HFF-Myc (cell line): ENCODE results near the gene SMYD4.

Source experiments
- DNase-seq: peaks from one replicate; pipeline ENCODE4 v3.0.0-alpha.2; 2011; ENCODE audit warnings: low read depth; ENCODE audit errors: extremely low read depth
- H3K4me3 ChIP-seq: replicated peaks from 2 replicates; pipeline ENCODE4 v1.5.1; 2011; ENCODE audit warnings: low read depth, mild to moderate bottlenecking, control low read depth, low read length
- TF ChIP-seq, protein P1 (sequence below): IDR thresholded peaks from 2 replicates; pipeline ENCODE4 v1.5.1; 2012; ENCODE audit warnings: mild to moderate bottlenecking, low read depth, low read length, control low read depth; ENCODE audit errors: missing control alignments

The SMYD4 gene

GRCh38 chr17:1764284-1764683, 65.4 kb downstream of the SMYD4 start:
- TF ChIP-seq, protein P1, sequence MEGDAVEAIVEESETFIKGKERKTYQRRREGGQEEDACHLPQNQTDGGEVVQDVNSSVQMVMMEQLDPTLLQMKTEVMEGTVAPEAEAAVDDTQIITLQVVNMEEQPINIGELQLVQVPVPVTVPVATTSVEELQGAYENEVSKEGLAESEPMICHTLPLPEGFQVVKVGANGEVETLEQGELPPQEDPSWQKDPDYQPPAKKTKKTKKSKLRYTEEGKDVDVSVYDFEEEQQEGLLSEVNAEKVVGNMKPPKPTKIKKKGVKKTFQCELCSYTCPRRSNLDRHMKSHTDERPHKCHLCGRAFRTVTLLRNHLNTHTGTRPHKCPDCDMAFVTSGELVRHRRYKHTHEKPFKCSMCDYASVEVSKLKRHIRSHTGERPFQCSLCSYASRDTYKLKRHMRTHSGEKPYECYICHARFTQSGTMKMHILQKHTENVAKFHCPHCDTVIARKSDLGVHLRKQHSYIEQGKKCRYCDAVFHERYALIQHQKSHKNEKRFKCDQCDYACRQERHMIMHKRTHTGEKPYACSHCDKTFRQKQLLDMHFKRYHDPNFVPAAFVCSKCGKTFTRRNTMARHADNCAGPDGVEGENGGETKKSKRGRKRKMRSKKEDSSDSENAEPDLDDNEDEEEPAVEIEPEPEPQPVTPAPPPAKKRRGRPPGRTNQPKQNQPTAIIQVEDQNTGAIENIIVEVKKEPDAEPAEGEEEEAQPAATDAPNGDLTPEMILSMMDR = no peak
- peak; percentile 80 for DNase-seq
- peak overlapping the region; percentile 83 for H3K4me3 ChIP-seq

DNA sequence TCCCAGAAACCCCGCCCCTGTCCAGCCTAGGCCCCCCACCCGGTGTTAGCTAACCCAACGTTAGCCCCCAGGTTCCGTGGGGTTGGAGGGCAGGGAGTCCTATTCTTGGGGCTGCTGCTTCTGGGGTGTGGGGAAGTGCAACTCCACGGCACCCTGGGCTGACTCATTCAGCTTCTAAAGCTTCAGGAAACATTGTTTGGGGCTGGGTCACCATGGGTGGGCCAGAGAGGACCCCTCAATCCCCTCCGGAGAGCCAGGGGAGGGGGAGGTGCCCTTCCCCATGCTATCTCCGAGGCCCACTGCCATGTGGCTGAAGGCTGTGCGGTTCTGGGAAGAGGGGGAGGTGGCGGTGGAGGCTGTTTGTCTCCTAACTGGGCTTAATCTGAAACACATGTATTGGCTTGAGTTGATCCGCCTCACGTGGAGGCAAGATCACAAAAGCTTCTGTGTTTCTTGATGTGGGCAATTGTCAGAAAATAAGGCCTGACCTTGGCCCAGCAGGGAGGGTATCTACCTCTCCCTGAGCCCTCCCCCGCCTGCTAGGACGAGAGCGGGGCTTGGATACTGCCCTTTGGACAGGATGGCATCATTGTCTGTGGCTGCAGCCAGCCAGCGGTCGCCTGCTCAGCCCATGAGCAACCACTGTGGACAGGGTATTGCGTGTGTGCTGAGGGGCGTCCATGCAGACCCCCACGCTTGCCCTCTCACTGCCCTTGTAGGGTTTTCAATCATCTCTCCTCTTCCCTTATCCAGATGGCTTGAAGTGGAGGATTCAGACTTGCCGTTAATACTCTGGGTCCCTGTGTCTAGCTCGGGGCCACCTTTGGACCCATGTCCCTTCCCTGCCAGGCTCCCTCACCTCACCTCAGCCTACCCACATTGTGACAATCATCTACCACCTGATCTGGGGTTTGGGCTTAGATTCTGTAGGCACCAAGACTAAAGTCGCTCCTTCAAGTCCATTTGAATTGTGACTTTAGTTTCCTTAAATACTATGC, 66.5 kb downstream of the SMYD4 start:
- TF ChIP-seq, protein P1 = no peak
- peak overlapping the region; percentile 83 for H3K4me3 ChIP-seq
- DNase-seq = peak; percentile 84

GRCh38 chr17:1762233-1762900, 67.3 kb downstream of the SMYD4 start:
- peak overlapping the region; percentile 83 for H3K4me3 ChIP-seq
- TF ChIP-seq, protein P1 = no peak
- DNase-seq = peak; percentile 56

GRCh38 chr17:1759529-1759928, 70.2 kb downstream of the SMYD4 start:
- TF ChIP-seq, protein P1 = no peak
- H3K4me3 ChIP-seq = no peak overlapping the region
- no peak for DNase-seq

DNA sequence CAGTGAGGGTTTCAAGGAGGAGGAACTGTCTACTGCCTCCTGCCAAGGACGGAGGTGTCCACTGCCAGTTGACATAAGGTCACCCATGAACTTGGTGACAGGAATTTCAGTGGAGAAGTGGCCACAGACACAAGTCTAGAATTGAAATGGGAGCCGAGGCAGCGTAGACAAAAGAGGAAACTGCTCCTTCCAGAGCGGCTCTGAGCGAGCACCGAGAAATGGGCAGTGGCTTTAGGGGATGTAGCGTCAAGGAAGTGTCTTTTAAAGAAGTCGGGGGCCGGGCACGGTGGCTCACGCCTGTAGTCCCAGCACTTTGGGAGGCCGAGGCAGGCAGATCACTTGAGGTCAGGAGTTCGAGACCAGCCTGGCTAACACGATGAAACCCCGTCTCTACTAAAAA, 70.9 kb downstream of the SMYD4 start:
- TF ChIP-seq, protein P1 = no peak
- no peak overlapping the region for H3K4me3 ChIP-seq
- DNase-seq = no peak

- TF ChIP-seq, protein P1 = no peak
- no peak for DNase-seq
- H3K4me3 ChIP-seq = no peak overlapping the region
Measured at GRCh38 chr17:1755827-1756262, 73.9 kb downstream of the SMYD4 start.
